Upper lobe of right lung (tissue), 1 donor: ENCODE measurements around the gene RAB3D. TPM values are rescaled to one million over a fixed set of nuclear protein-coding genes. Genes with fewer than 3 reads are reported as not detected.

Experiments
- ATAC-seq: fragments of 200-7000 bp; cut with Tn5 transposase; one replicate; pipeline ENCODE4 v1.9.1; 2020; ENCODE audit warnings: mild to moderate bottlenecking, moderate library complexity
- DNase-seq: peaks from one replicate; pipeline ENCODE4 v3.0.0-alpha.2; 2020
- H3K27ac ChIP-seq: fragments of 200-600 bp; one replicate; pipeline ENCODE4 v1.8.0; 2022
- H3K27me3 ChIP-seq: fragments of 200-600 bp; one replicate; pipeline ENCODE4 v1.8.0; 2022; ENCODE audit warnings: mild to moderate bottlenecking
- H3K36me3 ChIP-seq: fragments of 200-600 bp; one replicate; pipeline ENCODE4 v1.8.0; 2022
- H3K4me1 ChIP-seq: fragments of 200-600 bp; one replicate; pipeline ENCODE4 v1.8.0; 2022
- H3K4me3 ChIP-seq: fragments of 200-600 bp; one replicate; pipeline ENCODE4 v1.8.0; 2022; ENCODE audit warnings: mild to moderate bottlenecking
- H3K9me3 ChIP-seq: fragments of 200-600 bp; one replicate; pipeline ENCODE4 v1.8.0; 2022
- intact Hi-C: fragments of 100-400 bp; cut with DNase I; formaldehyde crosslinking; loops from one replicate; pipeline ENCODE4 v1.11.0; 2022
- total RNA-seq: library from RNA; stranded (reverse); fragmentation: NEBNext Ultra II Directional; extraction: Animal tissue kit (Norgen Biotek cat#: 25700); gene quantifications from one replicate; pipeline ENCODE4 v1.2.1, GENCODE V29; 2021
- TF ChIP-seq, protein P1 (sequence below): fragments of 200-600 bp; IDR thresholded peaks from one replicate; pipeline ENCODE4 v1.8.0; 2022; ENCODE audit warnings: antibody characterized with exemption
- donor health status: DM: no; HTN: yes; CAD: no; lungs with severe emphysema.

The RAB3D gene
- total RNA-seq, 1 donor from 2014 or later: 52.7 TPM

DNA sequence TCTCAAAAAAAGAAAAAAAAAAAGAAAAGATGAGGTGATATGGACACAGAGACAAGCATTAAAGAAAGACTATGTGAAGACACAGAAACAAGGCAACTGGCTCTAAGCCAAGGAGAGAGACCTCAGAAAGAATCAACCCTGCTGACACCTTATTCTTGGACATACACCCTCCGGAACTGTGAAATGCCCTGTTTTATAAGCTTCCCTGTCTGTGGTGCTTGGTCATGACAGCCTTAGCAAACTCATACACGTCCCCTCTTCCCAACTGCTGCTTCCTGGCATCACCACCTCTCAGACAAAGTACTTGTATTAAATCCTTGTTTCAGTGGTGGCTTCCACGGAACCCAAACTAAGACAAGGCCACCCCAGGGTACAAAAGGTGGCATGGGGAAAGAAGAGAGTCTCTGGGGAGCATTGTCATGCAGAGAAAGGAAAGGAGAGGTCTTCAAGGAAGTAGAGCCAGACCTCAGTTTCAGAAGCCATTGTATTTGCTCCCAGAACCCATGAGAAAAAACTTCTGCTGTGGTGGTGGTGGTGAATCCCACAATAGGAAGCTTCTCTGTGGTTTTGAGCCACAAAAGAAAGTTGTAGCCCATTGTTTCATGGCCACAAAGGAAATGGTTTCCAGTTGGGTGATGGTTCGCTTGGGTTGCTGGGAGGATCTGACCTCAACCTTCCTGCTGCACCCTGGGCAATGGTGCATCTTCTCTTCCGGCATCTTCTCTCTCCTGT is 59.8 kb downstream of the RAB3D start:
- intact Hi-C loops: loop anchor here (10.0 kb wide), 1 partner anchor 165 kb away; no protein-coding TSS in a partner anchor
- TF ChIP-seq, protein P1, sequence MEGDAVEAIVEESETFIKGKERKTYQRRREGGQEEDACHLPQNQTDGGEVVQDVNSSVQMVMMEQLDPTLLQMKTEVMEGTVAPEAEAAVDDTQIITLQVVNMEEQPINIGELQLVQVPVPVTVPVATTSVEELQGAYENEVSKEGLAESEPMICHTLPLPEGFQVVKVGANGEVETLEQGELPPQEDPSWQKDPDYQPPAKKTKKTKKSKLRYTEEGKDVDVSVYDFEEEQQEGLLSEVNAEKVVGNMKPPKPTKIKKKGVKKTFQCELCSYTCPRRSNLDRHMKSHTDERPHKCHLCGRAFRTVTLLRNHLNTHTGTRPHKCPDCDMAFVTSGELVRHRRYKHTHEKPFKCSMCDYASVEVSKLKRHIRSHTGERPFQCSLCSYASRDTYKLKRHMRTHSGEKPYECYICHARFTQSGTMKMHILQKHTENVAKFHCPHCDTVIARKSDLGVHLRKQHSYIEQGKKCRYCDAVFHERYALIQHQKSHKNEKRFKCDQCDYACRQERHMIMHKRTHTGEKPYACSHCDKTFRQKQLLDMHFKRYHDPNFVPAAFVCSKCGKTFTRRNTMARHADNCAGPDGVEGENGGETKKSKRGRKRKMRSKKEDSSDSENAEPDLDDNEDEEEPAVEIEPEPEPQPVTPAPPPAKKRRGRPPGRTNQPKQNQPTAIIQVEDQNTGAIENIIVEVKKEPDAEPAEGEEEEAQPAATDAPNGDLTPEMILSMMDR: no peak
- Histone ChIP-seq H3K4me3 (no peak overlapping the region), H3K36me3 (no peaks in the 10 kb centered on the region), H3K9me3 (no peaks in the 10 kb centered on the region), H3K4me1 (no peaks in the 10 kb centered on the region), H3K27ac (no peak overlapping the region), H3K27me3 (no peaks in the 10 kb centered on the region)
- no peak for DNase-seq
- peak; percentile 63 for ATAC-seq

DNA sequence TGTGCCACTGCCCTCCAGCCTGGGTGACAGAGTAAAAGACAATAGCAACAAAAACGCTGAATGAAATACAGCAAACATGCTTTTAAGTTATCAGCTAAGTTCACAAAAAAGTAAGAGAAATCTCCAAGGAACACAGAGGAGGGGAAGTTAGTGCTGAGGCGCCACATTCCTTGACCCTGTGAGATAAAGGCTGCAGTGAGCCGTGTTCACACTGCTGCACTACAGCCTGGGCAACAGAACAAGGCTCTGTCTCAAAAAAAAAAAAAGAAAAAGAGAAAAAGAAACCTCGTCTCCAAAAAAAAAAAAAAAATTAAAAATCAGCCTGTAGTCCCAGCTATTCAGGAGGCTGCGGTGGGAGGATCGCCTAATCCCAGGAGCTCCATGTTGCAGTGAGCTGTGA is 60.8 kb downstream of the RAB3D start:
- H3K4me1 ChIP-seq: no peaks in the 10 kb centered on the region
- no peaks in the 10 kb centered on the region for H3K9me3 ChIP-seq
- H3K27me3 ChIP-seq: no peaks in the 10 kb centered on the region
- intact Hi-C loops: no loop called here
- H3K36me3 ChIP-seq: no peaks in the 10 kb centered on the region
- ATAC-seq: no peak
- TF ChIP-seq, protein P1: no peak
- no peak overlapping the region for H3K27ac ChIP-seq
- DNase-seq: no peak
- no peak overlapping the region for H3K4me3 ChIP-seq

DNA sequence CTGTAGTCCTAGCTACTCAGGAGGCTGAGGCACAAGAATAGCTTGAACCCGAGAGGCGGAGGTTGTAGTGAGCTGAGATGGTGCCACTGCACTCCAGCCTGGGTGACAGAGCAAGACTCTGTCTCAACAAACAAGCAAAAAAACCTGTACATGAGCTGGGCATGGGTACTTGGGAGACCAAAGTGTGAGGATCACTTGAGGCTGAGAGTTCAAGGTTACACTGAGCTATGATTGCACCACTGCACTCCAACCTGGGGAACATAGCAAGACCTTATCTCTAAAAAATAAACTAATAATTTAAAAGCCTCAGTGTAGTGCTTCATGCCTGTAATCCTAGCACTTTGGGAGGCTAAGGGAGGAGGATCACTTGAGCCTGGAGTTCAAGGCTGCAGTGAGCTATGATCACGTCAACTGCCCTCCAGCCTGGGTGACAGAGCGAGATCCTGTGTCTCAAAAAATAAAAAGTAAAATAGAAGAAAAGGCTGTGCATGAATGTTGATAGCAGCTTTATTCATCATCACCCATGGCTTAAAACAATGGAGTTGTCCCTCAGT is 64.8 kb downstream of the RAB3D start:
- no peak for ATAC-seq

DNA sequence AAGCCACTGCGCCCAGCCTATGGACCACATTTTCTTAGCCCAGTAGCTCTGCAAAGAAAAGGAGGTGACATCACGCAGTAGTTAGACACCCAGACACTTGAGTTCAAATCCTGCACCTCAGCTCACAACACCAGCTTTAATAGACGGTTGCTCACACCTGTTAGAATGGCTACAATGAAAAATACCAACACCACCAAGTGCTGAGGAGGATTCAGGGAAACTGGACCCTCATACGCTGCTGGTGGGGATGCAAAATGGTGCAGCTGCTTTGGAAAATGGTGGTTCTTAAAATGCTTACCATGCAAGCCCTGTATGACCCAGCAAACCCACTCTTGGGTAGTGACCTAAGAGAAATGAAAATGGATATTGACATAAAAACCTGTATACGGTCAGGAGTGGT is 65.5 kb downstream of the RAB3D start:
- Histone ChIP-seq H3K27me3 (no peaks in the 10 kb centered on the region), H3K9me3 (no peaks in the 10 kb centered on the region), H3K4me3 (no peak overlapping the region), H3K4me1 (no peaks in the 10 kb centered on the region), H3K36me3 (no peaks in the 10 kb centered on the region), H3K27ac (no peak overlapping the region)
- intact Hi-C loops: no loop called here
- DNase-seq (no peak), ATAC-seq (no peak)
- TF ChIP-seq, protein P1: no peak

More for the DNA sequence above, 64.8 kb downstream of the RAB3D start:
- H3K27me3 ChIP-seq: no peaks in the 10 kb centered on the region
- no peaks in the 10 kb centered on the region for H3K4me1 ChIP-seq
- H3K4me3 ChIP-seq: no peak overlapping the region
- TF ChIP-seq, protein P1: no peak
- no peak for DNase-seq
- no peaks in the 10 kb centered on the region for H3K36me3 ChIP-seq
- intact Hi-C loops: no loop called here
- H3K9me3 ChIP-seq: no peaks in the 10 kb centered on the region
- no peak overlapping the region for H3K27ac ChIP-seq

DNA sequence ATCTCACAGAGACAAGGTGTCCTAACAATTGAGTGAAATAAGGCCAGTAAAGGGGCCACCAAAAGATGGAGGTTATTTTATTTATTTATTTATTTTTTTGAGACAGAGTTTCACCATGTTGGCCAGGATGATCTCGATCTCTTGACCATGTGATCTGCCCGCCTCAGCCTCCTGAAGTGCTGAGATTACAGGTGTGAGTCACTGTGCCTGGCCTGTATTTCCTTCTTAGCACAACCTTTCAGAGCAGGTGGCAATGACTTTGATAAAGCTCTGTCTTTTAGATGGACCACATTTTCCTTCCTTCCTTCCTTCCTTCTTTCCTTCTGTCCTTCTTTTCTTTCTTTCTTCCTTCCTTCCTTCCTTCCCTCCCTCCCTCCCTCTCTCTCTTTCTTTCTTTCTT is 66.2 kb downstream of the RAB3D start:
- ATAC-seq (no peak), DNase-seq (no peak)
- intact Hi-C loops: no loop called here
- Histone ChIP-seq H3K27ac (no peak overlapping the region), H3K4me3 (no peak overlapping the region), H3K27me3 (no peaks in the 10 kb centered on the region), H3K36me3 (no peaks in the 10 kb centered on the region), H3K9me3 (no peaks in the 10 kb centered on the region), H3K4me1 (peaks cover 7% of the 10 kb centered on the region)
- TF ChIP-seq, protein P1: no peak

Other genes with a start within 250 kb of the RAB3D start
- gene SPC24, start 183.9 kb downstream of the RAB3D start, total RNA-seq: 1.1 TPM
- 268 TPM for gene KANK2, start 142.1 kb downstream of the RAB3D start, total RNA-seq
- gene ANGPTL8, start 100.0 kb downstream of the RAB3D start, total RNA-seq: not detected
- 138 TPM for gene DOCK6, start 77.1 kb downstream of the RAB3D start, total RNA-seq
- gene TSPAN16, start 43.5 kb downstream of the RAB3D start, total RNA-seq: not detected
- 74.6 TPM for gene TMEM205, start 6.6 kb upstream of the RAB3D start, total RNA-seq
- gene CCDC159, start 6.9 kb upstream of the RAB3D start, total RNA-seq: 39.4 TPM
- 26.5 TPM for gene PLPPR2, start 15.8 kb upstream of the RAB3D start, total RNA-seq
- gene SWSAP1, start 35.0 kb upstream of the RAB3D start, total RNA-seq: 3.2 TPM
- 20.4 TPM for gene EPOR, start 44.7 kb upstream of the RAB3D start, total RNA-seq
- 54.6 TPM for gene RGL3, start 79.7 kb upstream of the RAB3D start, total RNA-seq
- gene ODAD3, start 95.5 kb upstream of the RAB3D start, total RNA-seq: 0.49 TPM
- gene PRKCSH, start 96.0 kb upstream of the RAB3D start, total RNA-seq: 293 TPM
- gene ELAVL3, start 141.4 kb upstream of the RAB3D start, total RNA-seq: not detected
- gene ZNF653, start 166.2 kb upstream of the RAB3D start, total RNA-seq: 10.7 TPM
- 44.8 TPM for gene ECSIT, start 189.5 kb upstream of the RAB3D start, total RNA-seq
- 27.3 TPM for gene CNN1, start 199.2 kb upstream of the RAB3D start, total RNA-seq
- gene ELOF1, start 219.6 kb upstream of the RAB3D start, total RNA-seq: 44.3 TPM
- 429 TPM for gene ACP5, start 238.0 kb upstream of the RAB3D start, total RNA-seq